EH (cell line): ENCODE results near the gene PRELP.
"Not testable (repeated sequence)": the region's sequence is repeated elsewhere in the genome, so short reads cannot be mapped to it uniquely, and the experiment has no call there.

ENCODE experiments used
- DNase-seq: peaks from one replicate; pipeline ENCODE4 v3.0.0-alpha.2; 2015; ENCODE audit warnings: low read depth

Gene PRELP

GRCh38 chr1:203475012-203475981 lies at the start of gene PRELP:
Gene PRELP (plus strand): TSS chr1:203475806. CDS start chr1:203483185, 7,379 bp downstream.
- peak; percentile 82 for DNase-seq

GRCh38 chr1:203426366-203426765 lies 49.2 kb upstream of the PRELP start:
- DNase-seq, result no peak

GRCh38 chr1:203426870-203427269 lies 48.7 kb upstream of the PRELP start:
- DNase-seq, result no peak

GRCh38 chr1:203427451-203427850 lies 48.2 kb upstream of the PRELP start:
- DNase-seq, result no peak

GRCh38 chr1:203428981-203429599 lies 46.5 kb upstream of the PRELP start:
- no peak for DNase-seq

GRCh38 chr1:203435615-203436014 lies 40.0 kb upstream of the PRELP start:
- no peak for DNase-seq

GRCh38 chr1:203437696-203438315 lies 37.8 kb upstream of the PRELP start:
- DNase-seq, result no peak

- DNase-seq, result no peak
Measured at GRCh38 chr1:203439131-203439730, 36.4 kb upstream of the PRELP start.

- DNase-seq, result peak; percentile 95
Measured at GRCh38 chr1:203440771-203441170, 34.8 kb upstream of the PRELP start.

GRCh38 chr1:203441766-203442165 lies 33.8 kb upstream of the PRELP start:
- DNase-seq, result no peak

GRCh38 chr1:203442821-203443220 lies 32.8 kb upstream of the PRELP start:
- DNase-seq, result peak; percentile 42

- no peak for DNase-seq
Measured at GRCh38 chr1:203443296-203443695, 32.3 kb upstream of the PRELP start.

- DNase-seq, result no peak
Measured at GRCh38 chr1:203444171-203444576, 31.4 kb upstream of the PRELP start.

- DNase-seq, result no peak
Measured at GRCh38 chr1:203447151-203447550, 28.5 kb upstream of the PRELP start.

- DNase-seq, result not testable (repeated sequence)
Measured at GRCh38 chr1:203447598-203447997, 28.0 kb upstream of the PRELP start.

GRCh38 chr1:203448521-203449061 lies 27.0 kb upstream of the PRELP start:
- DNase-seq, result peak; percentile 68

- DNase-seq, result peak; percentile 63
Measured at GRCh38 chr1:203450001-203450400, 25.6 kb upstream of the PRELP start.

GRCh38 chr1:203450479-203451149 lies 25.0 kb upstream of the PRELP start:
- DNase-seq, result no peak

GRCh38 chr1:203451836-203452784 lies 23.5 kb upstream of the PRELP start:
- no peak for DNase-seq

- DNase-seq, result no peak
Measured at GRCh38 chr1:203453016-203453415, 22.6 kb upstream of the PRELP start.
